HepG2 (cell line): ENCODE results near the gene IFNA17. TPM values are rescaled to one million over a fixed set of nuclear protein-coding genes. Genes with fewer than 3 reads are reported as not detected.
"Not testable (repeated sequence)": the region's sequence is repeated elsewhere in the genome, so short reads cannot be mapped to it uniquely, and the experiment has no call there.

Experiments used
- ATAC-seq: fragments of 200-7000 bp; cut with Tn5 transposase; 3 replicates; pipeline ENCODE4 v1.9.1; 2020; ENCODE audit warnings: mild to moderate bottlenecking, moderate library complexity
- BruUV-seq: library from RNA; stranded (reverse); fragments of 400-500 nt; replicated peaks from 2 replicates; lab custom pipeline; 2021; lab: Mats Ljungman, UMichigan
- CTCF ChIA-PET: fragments of 300-600 bp; formaldehyde crosslinking; extraction: SDS; loops from one replicate; lab custom pipeline; 2021; ENCODE audit warnings: low total read pairs, inconsistent platforms, low intra/inter-chr PET ratio; lab: Yijun Ruan, JAX
- POLR2A ChIA-PET: fragments of 350-600 bp; sonication (Branson Sonifier 250); formaldehyde crosslinking; loops from one replicate; lab custom pipeline; 2020; ENCODE audit warnings: antibody characterized with exemption, inconsistent platforms; lab: Yijun Ruan, JAX
- DNase-seq: peaks from one replicate; pipeline ENCODE4 v3.0.0-alpha.2; 2015; ENCODE audit warnings: low spot score
- FAIRE-seq: peaks from 3 replicates; lab custom pipeline; 2011; peaks lifted over from hg19 to GRCh38; lab: Jason Lieb, UNC
- H2AFZ ChIP-seq: one replicate; pipeline ENCODE4 v1.6.1; 2011; ENCODE audit warnings: low read length, inconsistent platforms
- H3K27ac ChIP-seq: fragments of 300-600 bp; 3 replicates; pipeline ENCODE4 v1.8.0; 2011; ENCODE audit warnings: mixed run types, mild to moderate bottlenecking, mixed read lengths, low read length, inconsistent platforms; ENCODE audit not compliant: insufficient read depth; ENCODE audit errors: extremely low read length
- H3K27me3 ChIP-seq, 2 experiments: fragments of 200-600 bp in 1 of 2; 2 replicates in 1 of 2; 3 replicates in 1 of 2; pipeline versions ENCODE4 v1.6.0 to v1.8.0; 2011; ENCODE audit warnings: low read length in 2 of 2, mild to moderate bottlenecking in 2 of 2, moderate library complexity in 2 of 2, inconsistent platforms in 1 of 2; ENCODE audit not compliant: insufficient read depth in 2 of 2, control insufficient read depth in 1 of 2
- H3K36me3 ChIP-seq, 2 experiments: fragments of 200-600 bp in 1 of 2; replicated peaks in 1 of 2; 2 replicates in 1 of 2; 3 replicates in 1 of 2; pipeline versions ENCODE4 v1.5.1 to v1.8.0; 2011; ENCODE audit warnings: low read length in 2 of 2, inconsistent platforms in 1 of 2; ENCODE audit not compliant: insufficient read depth in 2 of 2, control insufficient read depth in 1 of 2
- H3K4me1 ChIP-seq: 2 replicates; pipeline ENCODE4 v1.5.1; 2012; ENCODE audit warnings: low read length, inconsistent platforms; ENCODE audit not compliant: insufficient read depth
- H3K4me2 ChIP-seq: 2 replicates; pipeline ENCODE4 v1.6.0; 2011; ENCODE audit warnings: low read depth, low read length, inconsistent platforms
- H3K4me3 ChIP-seq, 3 experiments: fragments of 200-600 bp in 1 of 3; sonication (generic), shearing (Covaris generic) in 1 of 3; replicated peaks in 1 of 3; 2 replicates each; pipeline ENCODE4 v1.5.1; 2011 to 2016; ENCODE audit warnings: low read length in 3 of 3, inconsistent platforms in 2 of 3, low read depth in 2 of 3, mild to moderate bottlenecking in 2 of 3, control low read depth in 1 of 3, mixed read lengths in 1 of 3; ENCODE audit not compliant: insufficient read depth in 1 of 3
- H3K79me2 ChIP-seq: one replicate; pipeline ENCODE4 v1.6.1; 2011; ENCODE audit warnings: low read length, inconsistent platforms; ENCODE audit not compliant: insufficient read depth
- H3K9ac ChIP-seq: 2 replicates; pipeline ENCODE4 v1.6.0; 2011; ENCODE audit warnings: mild to moderate bottlenecking, low read depth, low read length, inconsistent platforms; ENCODE audit not compliant: insufficient read depth
- H3K9me3 ChIP-seq: 2 replicates; pipeline ENCODE4 v1.5.1; 2012; ENCODE audit warnings: mild to moderate bottlenecking, low read length
- H4K20me1 ChIP-seq: 2 replicates; pipeline ENCODE4 v1.6.0; 2011; ENCODE audit warnings: inconsistent platforms, mild to moderate bottlenecking, low read length, moderate library complexity; ENCODE audit not compliant: insufficient read depth
- CTCF ChIP-seq: sonication (generic); formaldehyde crosslinking; IDR thresholded peaks from 2 replicates; pipeline ENCODE4 v1.5.0; 2020; ENCODE audit warnings: mild to moderate bottlenecking, missing genetic modification reagents, moderate library complexity
- STAG1 ChIP-seq: sonication (generic); formaldehyde crosslinking; IDR thresholded peaks from 2 replicates; pipeline ENCODE4 v1.4.0; 2020; ENCODE audit warnings: missing genetic modification reagents
- WGBS: methylation state at CpG from one replicate; pipeline ENCODE4 v1.1.6; 2017; ENCODE audit warnings: low lambda C conversion rate; 5-methylcytosine and 5-hydroxymethylcytosine counted together
- in situ Hi-C: cut with HindIII; loops from 2 replicates; pipeline ENCODE4 v1.10.0; 2017; ENCODE audit warnings: low pct_unique_long_range_greater_than_20kb; ENCODE audit not compliant: extremely low pct_ligation_motif_present
- intact Hi-C: fragments of 100-400 bp; cut with micrococcal nuclease; formaldehyde crosslinking; loops from one replicate; pipeline ENCODE4 v1.10.0; 2022; ENCODE audit not compliant: unreplicated experiment
- polyA plus RNA-seq, 8 experiments: library from polyadenylated mRNA; depleted of rRNA in 3 of 8; stranded (reverse) in 7 of 8; unstranded in 1 of 8; fragments of >200 nt; fragmentation: Illumina TruSeq in 4 of 8; extraction: Trizol in 4 of 8; gene quantifications; 2 replicates each; pipeline versions ENCODE4 v1.2.1 to v1.2.3, GENCODE V29; 2011 to 2016; ENCODE audit warnings: low read depth in 4 of 8, missing spikeins in 1 of 8, mixed read lengths in 1 of 8; ENCODE audit not compliant: insufficient read depth in 1 of 8
- total RNA-seq, 5 experiments: library from RNA; depleted of rRNA; stranded (reverse); fragments of >200 nt; fragmentation: Illumina TruSeq; extraction: Trizol; gene quantifications; 2 replicates each; pipeline ENCODE4 v1.2.3, GENCODE V29; 2016; ENCODE audit warnings: low read depth in 1 of 5

The IFNA17 gene
- total and polyA plus RNA-seq, 2 of the 13 experiments (the other 11 are each of a cell fraction or from before 2014, with no cell fraction given), result not detected

DNA sequence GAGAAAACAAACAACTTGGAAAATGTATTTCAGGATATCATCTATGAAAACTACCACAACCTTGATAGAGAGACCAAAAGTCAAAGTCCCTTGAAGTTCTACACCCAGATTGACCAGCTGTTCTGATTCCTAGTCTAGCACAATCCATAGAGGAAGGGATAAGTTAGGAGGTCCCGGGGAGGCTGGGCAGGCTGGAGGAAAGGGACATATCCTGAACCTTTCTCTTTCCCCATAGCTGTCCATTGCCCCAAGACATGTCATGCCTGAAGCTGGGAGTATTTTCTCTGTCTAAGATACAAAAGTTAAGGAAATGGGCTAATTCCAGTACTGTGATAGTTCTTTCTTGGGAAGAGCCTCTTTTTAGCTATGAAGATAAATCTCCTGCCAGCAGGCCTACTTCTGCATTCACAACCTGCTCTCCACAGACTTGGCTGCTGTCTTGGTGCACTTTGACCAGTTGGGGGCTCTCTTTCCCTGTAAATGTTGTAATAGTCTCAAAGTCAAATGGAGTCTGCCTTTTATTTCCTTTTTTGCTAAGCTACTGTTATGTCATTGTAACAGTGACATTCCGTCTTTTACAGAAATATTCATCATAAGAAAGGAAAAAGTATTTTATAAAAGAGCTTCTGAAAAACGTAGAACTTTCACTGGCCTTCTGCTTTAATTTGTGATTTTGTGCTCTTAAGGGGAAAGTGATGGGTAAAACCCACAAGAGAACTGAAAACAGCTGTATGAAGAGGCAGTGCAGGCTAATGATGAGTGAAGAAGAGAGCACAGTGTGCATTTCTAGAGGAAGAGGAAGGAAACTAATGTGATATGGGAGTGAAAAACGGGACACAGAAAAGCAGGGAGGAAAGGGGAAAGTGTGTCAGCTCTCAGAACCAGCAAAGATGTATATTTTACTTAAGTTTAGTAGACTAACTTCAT, 44.9 kb downstream of the IFNA17 start:
- CTCF ChIA-PET, H3K4me3 ChIP-seq, DNase-seq, H3K9ac ChIP-seq, H3K27me3 ChIP-seq, POLR2A ChIA-PET, H3K27ac ChIP-seq, H3K4me2 ChIP-seq, H3K4me1 ChIP-seq, H2AFZ ChIP-seq, H3K36me3 ChIP-seq, H3K79me2 ChIP-seq, BruUV-seq, intact Hi-C loops: not testable (repeated sequence)
- FAIRE-seq, result peak; percentile 72
- WGBS, result 5% methylated on average over 4 of the region's 4 CpGs
- in situ Hi-C loops, result loop anchor here (25.0 kb wide), 1 partner anchor 604 kb away; no protein-coding TSS in a partner anchor
- TF ChIP-seq STAG1 (CRISPR knock-in tag) (peak; percentile 22), CTCF (CRISPR knock-in tag) (peak; percentile 54)
- TF ChIP-seq, all 625 proteins: peak for 2; not testable (repeated sequence) for 623
- not testable (repeated sequence) for H4K20me1 ChIP-seq, H3K9me3 ChIP-seq
- peak; percentile 84 for ATAC-seq

Other genes starting within 250 kb of the IFNA17 start
- not detected in 2 replicates for gene HACD4, start 196.6 kb downstream of the IFNA17 start, total RNA-seq (2016; rRNA removed; fragmentation: Illumina TruSeq; extraction: Trizol)
- not detected in 2 replicates for gene HACD4, start 196.6 kb downstream of the IFNA17 start, polyA plus RNA-seq (2011; rRNA removed)
- not detected in 2 replicates for gene IFNB1, start 150.3 kb downstream of the IFNA17 start, total RNA-seq (2016; rRNA removed; fragmentation: Illumina TruSeq; extraction: Trizol)
- not detected in 2 replicates for gene IFNB1, start 150.3 kb downstream of the IFNA17 start, polyA plus RNA-seq (2011; rRNA removed)
- not detected in 2 replicates for gene IFNW1, start 86.4 kb downstream of the IFNA17 start, total RNA-seq (2016; rRNA removed; fragmentation: Illumina TruSeq; extraction: Trizol)
- not detected in 2 replicates for gene IFNW1, start 86.4 kb downstream of the IFNA17 start, polyA plus RNA-seq (2011; rRNA removed)
- gene IFNA21, start 61.6 kb downstream of the IFNA17 start, total RNA-seq (2016; rRNA removed; fragmentation: Illumina TruSeq; extraction: Trizol), result not detected in 2 replicates
- not detected in 2 replicates for gene IFNA21, start 61.6 kb downstream of the IFNA17 start, polyA plus RNA-seq (2011; rRNA removed)
- not detected in 2 replicates for gene IFNA4, start 40.6 kb downstream of the IFNA17 start, total RNA-seq (2016; rRNA removed; fragmentation: Illumina TruSeq; extraction: Trizol)
- gene IFNA4, start 40.6 kb downstream of the IFNA17 start, polyA plus RNA-seq (2011; rRNA removed), result not detected in 2 replicates
- not detected in 2 replicates for gene IFNA7, start 26.0 kb downstream of the IFNA17 start, total RNA-seq (2016; rRNA removed; fragmentation: Illumina TruSeq; extraction: Trizol)
- gene IFNA7, start 26.0 kb downstream of the IFNA17 start, polyA plus RNA-seq (2011; rRNA removed), result not detected in 2 replicates
- gene IFNA10, start 21.1 kb downstream of the IFNA17 start, total RNA-seq (2016; rRNA removed; fragmentation: Illumina TruSeq; extraction: Trizol), result not detected in 2 replicates
- not detected in 2 replicates for gene IFNA10, start 21.1 kb downstream of the IFNA17 start, polyA plus RNA-seq (2011; rRNA removed)
- not detected in 2 replicates for gene IFNA16, start 10.9 kb downstream of the IFNA17 start, total RNA-seq (2016; rRNA removed; fragmentation: Illumina TruSeq; extraction: Trizol)
- gene IFNA16, start 10.9 kb downstream of the IFNA17 start, polyA plus RNA-seq (2011; rRNA removed), result not detected in 2 replicates
- not detected in 2 replicates for gene IFNA14, start 11.8 kb upstream of the IFNA17 start, total RNA-seq (2016; rRNA removed; fragmentation: Illumina TruSeq; extraction: Trizol)
- not detected in 2 replicates for gene IFNA14, start 11.8 kb upstream of the IFNA17 start, polyA plus RNA-seq (2011; rRNA removed)
- not detected in 2 replicates for gene IFNA5, start 77.1 kb upstream of the IFNA17 start, total RNA-seq (2016; rRNA removed; fragmentation: Illumina TruSeq; extraction: Trizol)
- not detected in 2 replicates for gene IFNA5, start 77.1 kb upstream of the IFNA17 start, polyA plus RNA-seq (2011; rRNA removed)
- gene KLHL9, start 107.2 kb upstream of the IFNA17 start, total RNA-seq (2016; rRNA removed; fragmentation: Illumina TruSeq; extraction: Trizol), result 17.7 and 32.7 TPM in 2 replicates
- 8.1 and 8.7 TPM in 2 replicates for gene KLHL9, start 107.2 kb upstream of the IFNA17 start, polyA plus RNA-seq (2011; rRNA removed)
- gene IFNA6, start 122.7 kb upstream of the IFNA17 start, total RNA-seq (2016; rRNA removed; fragmentation: Illumina TruSeq; extraction: Trizol), result not detected in 2 replicates
- not detected in 2 replicates for gene IFNA6, start 122.7 kb upstream of the IFNA17 start, polyA plus RNA-seq (2011; rRNA removed)
- gene IFNA13, start 139.8 kb upstream of the IFNA17 start, total RNA-seq (2016; rRNA removed; fragmentation: Illumina TruSeq; extraction: Trizol), result not detected in 2 replicates
- not detected in 2 replicates for gene IFNA13, start 139.8 kb upstream of the IFNA17 start, polyA plus RNA-seq (2011; rRNA removed)
- gene IFNA2, start 157.2 kb upstream of the IFNA17 start, total RNA-seq (2016; rRNA removed; fragmentation: Illumina TruSeq; extraction: Trizol), result not detected in 2 replicates
- gene IFNA2, start 157.2 kb upstream of the IFNA17 start, polyA plus RNA-seq (2011; rRNA removed), result not detected in 2 replicates
- not detected in 2 replicates for gene IFNA8, start 180.9 kb upstream of the IFNA17 start, total RNA-seq (2016; rRNA removed; fragmentation: Illumina TruSeq; extraction: Trizol)
- not detected in 2 replicates for gene IFNA8, start 180.9 kb upstream of the IFNA17 start, polyA plus RNA-seq (2011; rRNA removed)
- not detected in 2 replicates for gene IFNA1, start 212.2 kb upstream of the IFNA17 start, total RNA-seq (2016; rRNA removed; fragmentation: Illumina TruSeq; extraction: Trizol)
- not detected in 2 replicates for gene IFNA1, start 212.2 kb upstream of the IFNA17 start, polyA plus RNA-seq (2011; rRNA removed)